Erythroblast (primary cell): ENCODE data around the gene CPPED1.

Experiments
- GATA1 ChIP-seq: IDR thresholded peaks from 2 replicates; pipeline ENCODE4 v1.6.1; 2011; ENCODE audit warnings: low read depth, mild to moderate bottlenecking, control low read depth, low read length, moderate library complexity
- POLR2A ChIP-seq: IDR thresholded peaks from 2 replicates; pipeline ENCODE4 v1.6.1; 2011; ENCODE audit warnings: mild to moderate bottlenecking, low read length

DNA sequence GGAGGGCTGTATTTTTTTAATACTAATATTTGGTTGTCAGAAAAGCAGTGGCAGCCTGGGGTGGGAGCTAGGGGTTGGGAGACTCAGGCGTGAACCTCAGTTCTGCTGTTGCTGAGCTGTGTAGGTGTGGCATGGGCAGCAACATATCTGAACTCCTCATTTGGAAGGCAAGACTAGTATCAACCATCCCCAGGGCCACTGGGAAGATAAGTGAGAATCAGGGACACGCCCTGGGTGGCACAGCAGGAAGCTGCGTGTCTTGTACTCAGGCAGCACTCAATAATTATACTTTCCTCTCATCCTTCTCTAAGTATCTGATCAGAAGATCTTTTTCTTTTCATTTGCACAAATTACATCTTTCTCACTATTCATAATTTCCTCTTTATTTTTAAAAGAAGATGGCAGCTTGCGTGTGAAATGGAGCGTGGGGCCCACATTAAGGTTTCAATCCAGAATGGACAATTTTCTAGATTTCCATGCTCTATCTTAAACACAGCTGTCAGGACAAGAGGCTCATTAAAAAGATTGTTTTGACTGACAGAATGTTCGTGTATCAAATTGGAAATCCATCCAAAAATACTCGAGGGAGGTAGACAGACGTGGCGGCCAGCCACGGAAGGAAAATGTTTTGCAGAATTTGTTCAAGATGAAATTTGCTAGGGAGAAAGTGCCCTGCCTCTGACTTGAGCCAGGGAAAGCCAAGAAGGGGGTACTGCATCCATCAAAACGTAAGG is 121.1 kb downstream of the CPPED1 start:
- TF ChIP-seq POLR2A, result no peak
- TF ChIP-seq GATA1, result peak; percentile 22
